T-helper 1 cell treated with Interleukin-12 subunit alpha and Interleukin-12 subunit beta and Interleukin-4 antibody, amounts not matched to agents 30 μg/mL and 1 μg/mL, for 36 hours (primary cell): ENCODE data around the gene COX7B2.

ENCODE experiments used
- H3K27ac Mint-ChIP-seq: one replicate; pipeline ENCODE4 v1.8.0; 2021; ENCODE audit warnings: mild to moderate bottlenecking, mixed read lengths
- H3K27me3 Mint-ChIP-seq: one replicate; pipeline ENCODE4 v1.8.0; 2021; ENCODE audit warnings: low read depth, mixed read lengths
- H3K36me3 Mint-ChIP-seq: one replicate; pipeline ENCODE4 v1.8.0; 2021; ENCODE audit warnings: low read depth, mixed read lengths
- H3K4me1 Mint-ChIP-seq: one replicate; pipeline ENCODE4 v1.8.0; 2021; ENCODE audit warnings: low read depth, mixed read lengths
- H3K4me3 Mint-ChIP-seq: one replicate; pipeline ENCODE4 v1.8.0; 2021; ENCODE audit warnings: mild to moderate bottlenecking, moderate library complexity, mixed read lengths
- H3K9me3 Mint-ChIP-seq: one replicate; pipeline ENCODE4 v1.8.0; 2021; ENCODE audit warnings: mixed read lengths

COX7B2 gene

GRCh38 chr4:46909078-46909477 lies at the start of gene COX7B2:
TSS of gene COX7B2 (minus strand) at chr4:46909245. CDS start at chr4:46735192, 174,053 bp downstream.
- no peak within 1 kb of the TSS for H3K4me3 Mint-ChIP-seq
- no peaks in the 10 kb centered on the region for H3K36me3 Mint-ChIP-seq
- no peak within 1 kb of the TSS for H3K27ac Mint-ChIP-seq
- H3K4me1 Mint-ChIP-seq: no peaks in the 10 kb centered on the region
- no peaks in the 10 kb centered on the region for H3K27me3 Mint-ChIP-seq
- H3K9me3 Mint-ChIP-seq: no peaks in the 10 kb centered on the region

GRCh38 chr4:46956451-46956850 lies 47.4 kb upstream of the COX7B2 start:
- no peaks in the 10 kb centered on the region for H3K4me1 Mint-ChIP-seq
- no peak overlapping the region for H3K4me3 Mint-ChIP-seq
- no peak overlapping the region for H3K27ac Mint-ChIP-seq
- peaks cover under 1% of the 10 kb centered on the region for H3K27me3 Mint-ChIP-seq
- no peaks in the 10 kb centered on the region for H3K36me3 Mint-ChIP-seq
- no peaks in the 10 kb centered on the region for H3K9me3 Mint-ChIP-seq

DNA sequence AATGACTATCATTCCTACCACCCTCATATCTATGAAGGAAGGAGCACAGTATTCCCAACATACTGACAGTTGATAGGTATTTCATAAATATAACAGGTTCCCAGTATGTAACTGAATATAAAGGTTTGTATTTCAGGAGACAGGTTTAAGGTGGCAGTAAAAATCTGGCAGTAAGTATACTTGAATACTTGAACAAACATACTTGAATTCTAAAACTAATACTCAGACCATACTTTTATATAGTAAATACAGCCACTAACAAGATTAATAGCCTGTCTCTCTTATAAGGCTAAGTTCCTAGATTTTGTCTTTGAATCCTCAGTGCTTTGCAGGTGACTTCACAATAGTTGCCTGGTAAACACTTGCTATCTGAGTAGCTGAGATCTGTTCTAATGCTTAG lies 46.6 kb upstream of the COX7B2 start:
- Mint-ChIP-seq H3K27ac (no peak overlapping the region), H3K27me3 (no peaks in the 10 kb centered on the region), H3K4me3 (no peak overlapping the region), H3K4me1 (no peaks in the 10 kb centered on the region), H3K9me3 (no peaks in the 10 kb centered on the region), H3K36me3 (no peaks in the 10 kb centered on the region)

DNA sequence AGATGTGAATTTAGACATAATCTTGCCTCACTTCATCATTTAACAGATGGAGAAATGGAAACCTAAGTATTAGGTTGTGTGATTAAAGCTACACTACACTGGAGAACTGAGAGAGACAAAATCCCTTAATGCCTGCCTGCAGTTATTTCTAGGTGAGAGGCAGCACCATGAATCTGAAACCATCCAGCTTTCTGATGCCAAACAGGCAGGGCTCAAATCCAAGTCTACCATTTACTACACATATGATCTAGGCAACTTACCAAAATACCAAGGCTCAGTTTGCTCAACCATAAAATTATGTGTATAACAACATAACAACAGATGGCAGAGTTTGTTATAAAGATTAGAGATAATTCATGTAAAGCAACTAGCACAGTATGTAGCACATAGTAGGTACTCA lies 45.6 kb upstream of the COX7B2 start:
- no peaks in the 10 kb centered on the region for H3K27me3 Mint-ChIP-seq
- H3K4me3 Mint-ChIP-seq: no peak overlapping the region
- no peak overlapping the region for H3K27ac Mint-ChIP-seq
- H3K36me3 Mint-ChIP-seq: no peaks in the 10 kb centered on the region
- no peaks in the 10 kb centered on the region for H3K9me3 Mint-ChIP-seq
- no peaks in the 10 kb centered on the region for H3K4me1 Mint-ChIP-seq

DNA sequence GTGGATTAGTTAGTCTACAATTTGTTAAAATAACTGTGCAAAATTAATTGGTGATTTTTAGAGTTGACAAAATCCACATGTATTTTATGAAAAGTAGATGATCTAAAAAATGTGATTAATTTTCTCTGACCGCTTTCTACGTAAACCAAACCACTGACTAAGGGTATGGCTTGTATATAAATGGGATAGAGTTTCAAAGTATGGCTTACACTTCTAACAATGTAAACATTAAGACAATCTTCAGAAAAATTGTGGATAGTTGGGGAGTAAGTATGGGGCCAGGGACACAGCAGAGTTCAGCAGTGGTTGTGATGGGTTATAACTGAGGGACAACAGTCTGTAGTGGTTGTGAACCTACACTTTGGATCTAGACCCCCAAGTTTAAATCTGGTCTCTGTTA lies 44.5 kb upstream of the COX7B2 start:
- Mint-ChIP-seq H3K27ac (no peak overlapping the region), H3K36me3 (no peaks in the 10 kb centered on the region), H3K27me3 (no peaks in the 10 kb centered on the region), H3K4me1 (no peaks in the 10 kb centered on the region), H3K4me3 (no peak overlapping the region), H3K9me3 (no peaks in the 10 kb centered on the region)

DNA sequence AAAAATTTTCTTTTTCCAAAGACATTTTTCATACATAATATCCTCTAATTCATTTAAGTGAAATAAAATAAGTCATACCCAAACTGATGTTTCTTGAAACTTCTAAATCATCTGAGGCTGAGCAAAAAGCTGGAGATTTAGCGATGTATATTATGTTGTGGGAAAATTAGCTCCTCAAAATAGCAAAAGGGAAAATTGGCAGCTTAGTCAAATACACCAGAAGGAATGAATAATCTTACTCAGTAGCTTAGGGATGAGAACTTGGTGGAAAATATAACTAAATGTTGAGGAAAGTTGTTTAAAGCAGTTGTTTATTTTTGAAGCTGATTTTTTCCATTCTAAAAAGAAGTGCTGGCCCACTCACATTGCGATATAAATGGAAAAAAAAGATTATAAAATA lies 43.4 kb upstream of the COX7B2 start:
- H3K4me3 Mint-ChIP-seq: no peak overlapping the region
- no peak overlapping the region for H3K27ac Mint-ChIP-seq
- no peaks in the 10 kb centered on the region for H3K4me1 Mint-ChIP-seq
- no peaks in the 10 kb centered on the region for H3K9me3 Mint-ChIP-seq
- H3K36me3 Mint-ChIP-seq: no peaks in the 10 kb centered on the region
- no peaks in the 10 kb centered on the region for H3K27me3 Mint-ChIP-seq

DNA sequence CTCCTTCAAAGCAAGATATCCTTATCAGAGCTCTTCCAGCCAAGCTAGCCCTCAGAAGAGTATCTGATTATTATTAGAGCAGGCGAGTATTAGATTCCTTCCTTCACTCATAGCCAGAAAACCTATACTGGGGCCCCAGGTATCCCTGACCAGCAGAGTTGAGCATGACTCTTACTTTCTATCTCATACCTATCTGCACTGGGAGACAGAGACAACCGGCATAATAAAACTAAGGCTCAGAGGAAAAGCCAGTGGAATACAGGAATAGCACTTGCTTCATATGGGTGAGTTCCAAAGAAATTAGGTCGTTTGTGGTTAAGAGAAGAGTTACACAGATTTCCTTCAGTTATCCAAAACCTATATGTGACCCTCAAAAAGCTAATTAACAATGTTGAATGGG lies 41.8 kb upstream of the COX7B2 start:
- Mint-ChIP-seq H3K36me3 (no peaks in the 10 kb centered on the region), H3K9me3 (no peaks in the 10 kb centered on the region), H3K27me3 (no peaks in the 10 kb centered on the region), H3K27ac (no peak overlapping the region), H3K4me3 (no peak overlapping the region), H3K4me1 (no peaks in the 10 kb centered on the region)

GRCh38 chr4:46949822-46950221 lies 40.8 kb upstream of the COX7B2 start:
- H3K4me1 Mint-ChIP-seq: no peaks in the 10 kb centered on the region
- H3K4me3 Mint-ChIP-seq: no peak overlapping the region
- H3K36me3 Mint-ChIP-seq: no peaks in the 10 kb centered on the region
- no peak overlapping the region for H3K27ac Mint-ChIP-seq
- no peaks in the 10 kb centered on the region for H3K27me3 Mint-ChIP-seq
- H3K9me3 Mint-ChIP-seq: no peaks in the 10 kb centered on the region

DNA sequence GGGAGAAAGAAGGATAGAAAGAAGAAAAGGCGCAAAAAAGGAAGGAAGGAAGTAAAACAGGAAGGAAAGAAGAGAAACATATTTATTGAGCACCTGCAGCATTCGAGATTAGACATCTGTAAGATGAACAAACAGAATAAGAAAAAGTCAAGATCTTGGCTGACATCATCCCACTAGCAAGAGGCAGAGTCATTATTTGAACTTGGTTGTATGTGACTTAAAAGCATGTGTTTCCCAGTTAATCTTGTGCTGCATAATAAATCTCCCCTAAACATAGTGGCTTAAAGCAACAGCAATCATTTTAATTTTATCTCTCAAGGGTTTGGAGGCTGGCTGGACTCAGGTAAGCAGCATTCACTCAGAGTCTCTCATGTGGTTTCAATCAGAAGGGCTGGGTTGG lies 38.5 kb upstream of the COX7B2 start:
- no peaks in the 10 kb centered on the region for H3K36me3 Mint-ChIP-seq
- no peak overlapping the region for H3K27ac Mint-ChIP-seq
- no peaks in the 10 kb centered on the region for H3K4me1 Mint-ChIP-seq
- no peak overlapping the region for H3K4me3 Mint-ChIP-seq
- H3K9me3 Mint-ChIP-seq: no peaks in the 10 kb centered on the region
- H3K27me3 Mint-ChIP-seq: no peaks in the 10 kb centered on the region

GRCh38 chr4:46946919-46947536 lies 38.0 kb upstream of the COX7B2 start:
- no peaks in the 10 kb centered on the region for H3K9me3 Mint-ChIP-seq
- H3K27ac Mint-ChIP-seq: no peak overlapping the region

DNA sequence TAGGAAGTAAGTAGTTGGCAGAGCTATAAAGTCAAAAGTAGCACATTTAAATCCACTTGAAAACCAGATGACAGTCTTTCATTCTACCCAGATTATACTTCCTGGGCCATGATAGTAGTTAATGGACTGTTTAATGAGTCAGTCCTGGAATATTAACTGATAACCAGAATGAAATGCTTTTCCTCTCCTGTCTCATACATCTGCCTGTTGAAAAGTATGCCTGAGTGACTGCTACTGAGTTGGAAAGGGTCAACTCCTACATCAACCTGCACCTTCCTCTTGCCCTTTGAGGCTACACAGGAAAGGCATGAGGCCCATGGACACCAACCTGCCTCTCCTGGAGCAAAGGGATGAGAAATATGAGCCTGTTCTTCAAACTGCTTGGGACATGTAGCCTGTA lies 36.0 kb upstream of the COX7B2 start:
- H3K4me1 Mint-ChIP-seq: no peaks in the 10 kb centered on the region
- no peaks in the 10 kb centered on the region for H3K36me3 Mint-ChIP-seq
- H3K4me3 Mint-ChIP-seq: no peak overlapping the region
- H3K27ac Mint-ChIP-seq: no peak overlapping the region
- no peaks in the 10 kb centered on the region for H3K27me3 Mint-ChIP-seq
- no peaks in the 10 kb centered on the region for H3K9me3 Mint-ChIP-seq

More at GRCh38 chr4:46946919-46947536, 38.0 kb upstream of the COX7B2 start:
- Mint-ChIP-seq H3K4me3 (no peak overlapping the region), H3K36me3 (no peaks in the 10 kb centered on the region), H3K27me3 (no peaks in the 10 kb centered on the region), H3K4me1 (no peaks in the 10 kb centered on the region)

DNA sequence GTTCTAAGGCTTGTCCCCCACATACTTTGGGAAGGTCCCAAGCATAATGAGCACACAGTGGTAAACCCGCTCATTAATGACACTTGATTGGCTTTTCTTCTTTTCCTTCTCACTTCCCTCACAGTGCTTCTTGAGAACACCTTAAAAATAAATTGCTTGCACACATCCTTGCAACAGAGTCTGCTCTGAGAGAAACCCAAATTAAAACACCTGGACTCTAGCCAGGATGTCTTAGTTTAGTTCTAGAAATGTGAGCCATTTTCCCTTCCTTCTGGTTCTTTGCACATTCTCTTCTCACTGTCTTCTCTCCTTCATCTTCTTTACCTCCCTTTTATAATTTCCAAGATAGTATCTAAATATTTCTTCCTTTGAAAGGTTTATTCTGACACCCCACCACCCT lies 35.3 kb upstream of the COX7B2 start:
- Mint-ChIP-seq H3K9me3 (no peaks in the 10 kb centered on the region), H3K36me3 (no peaks in the 10 kb centered on the region), H3K27ac (no peak overlapping the region), H3K4me3 (no peak overlapping the region), H3K27me3 (no peaks in the 10 kb centered on the region), H3K4me1 (no peaks in the 10 kb centered on the region)

GRCh38 chr4:46937493-46937892 lies 28.4 kb upstream of the COX7B2 start:
- no peak overlapping the region for H3K27ac Mint-ChIP-seq
- H3K9me3 Mint-ChIP-seq: no peaks in the 10 kb centered on the region
- no peaks in the 10 kb centered on the region for H3K4me1 Mint-ChIP-seq
- H3K36me3 Mint-ChIP-seq: no peaks in the 10 kb centered on the region
- H3K27me3 Mint-ChIP-seq: no peaks in the 10 kb centered on the region
- no peak overlapping the region for H3K4me3 Mint-ChIP-seq

DNA sequence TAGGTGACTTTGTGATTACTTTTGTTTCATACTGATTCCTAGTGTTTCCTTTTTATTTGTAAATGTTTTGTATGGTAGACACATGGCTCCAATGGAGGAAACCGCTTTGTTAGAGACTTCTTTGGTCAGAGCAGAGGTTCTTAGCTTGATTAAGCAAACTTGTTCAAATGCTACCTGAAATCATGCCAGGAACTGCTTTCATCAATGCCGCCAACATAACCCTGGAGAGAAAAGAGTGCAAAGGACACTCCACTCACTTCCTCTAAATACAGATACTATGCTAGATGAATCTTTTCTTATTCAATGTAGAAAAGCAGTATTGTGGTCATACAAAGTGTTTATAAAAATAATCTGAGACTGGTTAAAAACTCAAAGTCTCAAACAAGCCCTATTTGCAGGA lies 25.7 kb upstream of the COX7B2 start:
- no peaks in the 10 kb centered on the region for H3K4me1 Mint-ChIP-seq
- H3K4me3 Mint-ChIP-seq: no peak overlapping the region
- H3K9me3 Mint-ChIP-seq: no peaks in the 10 kb centered on the region
- no peaks in the 10 kb centered on the region for H3K27me3 Mint-ChIP-seq
- H3K27ac Mint-ChIP-seq: no peak overlapping the region
- no peaks in the 10 kb centered on the region for H3K36me3 Mint-ChIP-seq

DNA sequence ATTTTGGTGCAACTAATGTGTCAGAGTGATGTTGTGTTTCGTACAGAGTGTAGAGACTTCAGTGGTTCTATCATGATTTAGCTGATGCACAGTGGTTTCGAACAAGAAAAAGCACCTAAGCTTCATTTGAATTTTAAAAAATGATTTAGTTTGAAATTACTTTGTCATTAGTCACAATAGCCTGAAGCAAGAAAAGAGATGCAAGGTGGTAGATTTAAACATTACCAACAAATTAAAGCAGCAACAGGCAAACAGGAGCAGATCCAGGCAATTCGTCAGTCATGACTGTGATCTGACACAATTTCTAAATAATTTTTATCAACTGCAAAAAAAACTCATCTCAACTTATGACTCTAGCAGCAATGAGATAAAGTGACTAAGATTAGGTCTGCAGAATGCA lies 24.6 kb upstream of the COX7B2 start:
- H3K36me3 Mint-ChIP-seq: no peaks in the 10 kb centered on the region
- no peak overlapping the region for H3K4me3 Mint-ChIP-seq
- H3K27ac Mint-ChIP-seq: no peak overlapping the region
- no peaks in the 10 kb centered on the region for H3K9me3 Mint-ChIP-seq
- no peaks in the 10 kb centered on the region for H3K4me1 Mint-ChIP-seq
- no peaks in the 10 kb centered on the region for H3K27me3 Mint-ChIP-seq

- Mint-ChIP-seq H3K27me3 (no peaks in the 10 kb centered on the region), H3K36me3 (no peaks in the 10 kb centered on the region), H3K4me3 (no peak overlapping the region), H3K9me3 (no peaks in the 10 kb centered on the region), H3K4me1 (no peaks in the 10 kb centered on the region), H3K27ac (no peak overlapping the region)
These were observed 22.9 kb upstream of the COX7B2 start for GRCh38 chr4:46931981-46932380.
